Endothelial cell of umbilical vein (primary cell): ENCODE results near the gene AKAP8L. TPM values are rescaled to one million over a fixed set of nuclear protein-coding genes. Genes with fewer than 3 reads are reported as not detected.

Source experiments
- BruUV-seq: library from RNA; stranded (reverse); fragments of 400-500 nt; replicated peaks from 2 replicates; lab custom pipeline; 2021; lab: Mats Ljungman, UMichigan
- CTCF ChIA-PET: fragments of 300-600, 350-600 bp; sonication (Branson Sonifier 250); formaldehyde crosslinking; loops from one replicate; lab custom pipeline; 2021; ENCODE audit warnings: antibody characterized with exemption, inconsistent platforms; lab: Charles Lee
- POLR2A ChIA-PET: fragments of 300-600, 350-600 bp; sonication (Branson Sonifier 250); formaldehyde crosslinking; loops from one replicate; lab custom pipeline; 2021; ENCODE audit warnings: antibody characterized with exemption, inconsistent platforms; lab: Charles Lee
- DNase-seq: peaks from one replicate; pipeline ENCODE4 v3.0.0-alpha.2; 2011; ENCODE audit warnings: low read depth, low spot score
- FAIRE-seq: peaks from 2 replicates; lab custom pipeline; 2011; peaks lifted over from hg19 to GRCh38; lab: Jason Lieb, UNC
- H2AFZ ChIP-seq: 2 replicates; pipeline ENCODE4 v1.6.0; 2012; ENCODE audit warnings: low read depth, low read length, control low read depth, inconsistent platforms
- H3K27ac ChIP-seq: 2 replicates; pipeline ENCODE4 v1.5.1; 2011; ENCODE audit warnings: low read depth, mild to moderate bottlenecking, control low read depth, low read length, moderate library complexity; ENCODE audit not compliant: insufficient read depth
- H3K27me3 ChIP-seq, 2 experiments: 2 replicates each; pipeline versions ENCODE4 v1.6.0 to v1.6.1; 2011; ENCODE audit warnings: low read length in 2 of 2, mixed read lengths in 1 of 2; ENCODE audit not compliant: control insufficient read depth in 2 of 2, insufficient read depth in 2 of 2
- H3K36me3 ChIP-seq, 2 experiments: 2 replicates in 1 of 2; 3 replicates in 1 of 2; pipeline ENCODE4 v1.5.1; 2011; ENCODE audit warnings: low read length in 2 of 2, mild to moderate bottlenecking in 1 of 2, moderate library complexity in 1 of 2; ENCODE audit not compliant: control insufficient read depth in 2 of 2, insufficient read depth in 2 of 2; ENCODE audit errors: extremely low read depth in 1 of 2
- H3K4me1 ChIP-seq: 3 replicates; pipeline ENCODE4 v1.5.1; 2011; ENCODE audit warnings: mild to moderate bottlenecking, low read length; ENCODE audit not compliant: control insufficient read depth, insufficient read depth; ENCODE audit errors: extremely low read depth
- H3K4me2 ChIP-seq: 2 replicates; pipeline ENCODE4 v1.6.1; 2011; ENCODE audit warnings: low read length, control low read depth, mixed read lengths; ENCODE audit not compliant: insufficient read depth
- H3K4me3 ChIP-seq, 3 experiments: fragments of 200-600 bp in 1 of 3; sonication (generic), shearing (Covaris generic) in 1 of 3; replicated peaks in 1 of 3; 2 replicates each; pipeline ENCODE4 v1.5.1; 2011 to 2016; ENCODE audit warnings: control low read depth in 3 of 3, low read length in 3 of 3, mild to moderate bottlenecking in 2 of 3, inconsistent platforms in 1 of 3, low read depth in 1 of 3, moderate library complexity in 1 of 3; ENCODE audit not compliant: insufficient read depth in 1 of 3
- H3K79me2 ChIP-seq: 2 replicates; pipeline ENCODE4 v1.6.0; 2012; ENCODE audit warnings: low read length, inconsistent platforms; ENCODE audit not compliant: control insufficient read depth, insufficient read depth
- H3K9ac ChIP-seq: replicated peaks from 2 replicates; pipeline ENCODE3; 2011; ENCODE audit warnings: low read length, control low read depth; ENCODE audit not compliant: insufficient read depth; ENCODE audit errors: extremely low read depth
- H3K9me1 ChIP-seq: replicated peaks from 3 replicates; pipeline ENCODE4 v1.6.0; 2011; ENCODE audit warnings: mild to moderate bottlenecking, low read length; ENCODE audit not compliant: control insufficient read depth, insufficient read depth; ENCODE audit errors: extremely low read depth
- H3K9me3 ChIP-seq: replicated peaks from 2 replicates; pipeline ENCODE4 v1.5.1; 2012; ENCODE audit warnings: low read length, inconsistent platforms; ENCODE audit not compliant: control insufficient read depth, insufficient read depth
- H4K20me1 ChIP-seq: replicated peaks from 2 replicates; pipeline ENCODE3; 2011; ENCODE audit warnings: mild to moderate bottlenecking, low read length; ENCODE audit not compliant: control insufficient read depth, insufficient read depth; ENCODE audit errors: extremely low read depth
- CTCF ChIP-seq, 2 donors: IDR thresholded peaks; 1 replicate in 1 of 2; 2 replicates in 1 of 2; pipeline ENCODE4 v1.5.1; 2011; ENCODE audit warnings: low read length in 2 of 2, mild to moderate bottlenecking in 2 of 2, moderate library complexity in 2 of 2, control low read depth in 1 of 2, inconsistent platforms in 1 of 2, low read depth in 1 of 2; ENCODE audit not compliant: insufficient read depth in 1 of 2; ENCODE audit errors: extremely low read depth in 1 of 2
- EZH2 ChIP-seq: IDR thresholded peaks from 2 replicates; pipeline ENCODE4 v1.6.1; 2012; ENCODE audit warnings: borderline replicate concordance, low read depth, mild to moderate bottlenecking, moderate library complexity, low read length, inconsistent platforms; ENCODE audit not compliant: severe bottlenecking
- FOS ChIP-seq: IDR thresholded peaks from 2 replicates; pipeline ENCODE4 v1.6.1; 2011; ENCODE audit warnings: mild to moderate bottlenecking, low read length, moderate library complexity, borderline replicate concordance; ENCODE audit not compliant: insufficient read depth
- GATA2 ChIP-seq: IDR thresholded peaks from 2 replicates; pipeline ENCODE4 v1.7.0; 2011; ENCODE audit warnings: low read depth, mild to moderate bottlenecking, moderate library complexity, mixed read lengths, low read length; ENCODE audit not compliant: insufficient read length, insufficient read depth
- JUN ChIP-seq: IDR thresholded peaks from 2 replicates; pipeline ENCODE4 v1.6.1; 2011; ENCODE audit warnings: borderline replicate concordance, low read depth; ENCODE audit not compliant: insufficient read length, insufficient read depth
- MYC ChIP-seq: IDR thresholded peaks from one replicate; pipeline ENCODE4 v1.6.1; 2011; ENCODE audit warnings: mild to moderate bottlenecking, low read depth, low read length
- POLR2A ChIP-seq: IDR thresholded peaks from 2 replicates; pipeline ENCODE4 v1.6.1; 2012; ENCODE audit warnings: low read depth, mild to moderate bottlenecking, control low read depth, low read length
- POLR2AphosphoS5 ChIP-seq: IDR thresholded peaks from 2 replicates; pipeline ENCODE4 v1.6.1; 2012; ENCODE audit warnings: low read depth, mild to moderate bottlenecking, control low read depth, low read length, moderate library complexity; ENCODE audit not compliant: insufficient read depth
- dilution Hi-C: fragments of 300-500 bp; cut with MboI; formaldehyde crosslinking; loops from one replicate; pipeline ENCODE4 v1.15.0; 2019; ENCODE audit warnings: low sequenced_read_pairs; ENCODE audit not compliant: extremely low pct_ligation_motif_present
- intact Hi-C: fragments of 100-400 bp; cut with micrococcal nuclease; formaldehyde crosslinking; loops from one replicate; pipeline ENCODE4 v1.10.0; 2022
- polyA plus RNA-seq, 4 experiments: library from polyadenylated mRNA; depleted of rRNA in 3 of 4; stranded (reverse) in 3 of 4; unstranded in 1 of 4; fragments of >200 nt; gene quantifications; 2 replicates each; pipeline versions ENCODE4 v1.2.1 to v1.2.3, GENCODE V29; 2011 to 2012; ENCODE audit warnings: missing spikeins in 1 of 4
- total RNA-seq: library from RNA; stranded (reverse); gene quantifications from 2 replicates; pipeline ENCODE4 v1.2.3, GENCODE V29; 2021
- TF ChIP-seq, protein P1 (sequence below): IDR thresholded peaks from 2 replicates; pipeline ENCODE4 v1.6.1; 2011; ENCODE audit not compliant: insufficient read depth, insufficient read length

The AKAP8L gene
- total and polyA plus RNA-seq, 2 donors (not counting 3 experiments of a cell fraction or from before 2014, with no cell fraction given) = 63.9 to 99.6 TPM

DNA sequence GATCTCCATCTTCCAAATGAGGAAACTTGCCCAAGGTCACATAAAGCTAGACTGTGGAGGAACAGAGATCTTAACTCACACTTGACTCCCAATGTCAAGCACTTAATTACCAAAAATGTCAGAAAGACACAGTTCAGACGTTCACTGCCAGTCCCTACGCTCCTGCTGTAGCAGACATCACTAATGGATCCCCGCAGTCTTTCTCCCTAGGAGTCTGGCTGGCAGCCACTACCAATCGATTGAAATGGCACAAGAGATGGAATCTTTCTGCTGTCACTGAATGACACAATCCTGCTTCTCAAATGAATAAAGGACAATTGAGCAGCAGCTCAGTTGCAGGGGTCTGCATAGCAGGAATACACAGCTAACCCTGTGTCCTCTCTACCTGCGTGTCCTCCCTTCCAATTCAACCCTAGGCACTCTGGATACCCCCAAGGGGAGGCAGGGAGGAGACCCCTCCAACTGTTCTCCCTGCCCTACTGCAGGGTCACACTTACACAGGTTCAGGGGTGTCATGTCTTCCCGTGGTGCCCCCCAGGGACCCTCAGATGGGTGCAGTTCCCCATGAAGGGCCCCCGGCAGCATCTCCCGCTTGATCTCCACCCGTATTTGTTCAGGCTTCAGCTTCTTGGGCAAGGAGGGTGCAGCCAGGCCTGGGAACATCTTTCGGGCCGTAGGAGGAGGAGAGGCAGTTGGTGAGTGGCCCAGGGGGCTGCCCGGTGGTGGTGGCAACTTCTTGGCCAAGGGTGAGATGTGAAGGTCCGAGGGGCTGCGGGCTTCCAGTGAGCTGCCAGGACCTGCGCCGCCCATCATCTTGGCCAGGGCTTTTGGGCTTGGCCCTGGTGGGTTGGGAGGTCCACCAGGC is 7.9 kb upstream of the AKAP8L start:
- FAIRE-seq = no peak
- peaks cover 8% of the 10 kb centered on the region for H3K4me1 ChIP-seq

More for the DNA sequence above, 7.9 kb upstream of the AKAP8L start:
- Histone ChIP-seq H3K4me2 (no peak overlapping the region), H3K27ac (no peak overlapping the region), H3K36me3 (peaks cover 10 to 56% of the 10 kb centered on the region in 2 experiments), H3K9me3 (no peaks in the 10 kb centered on the region), H3K27me3 (no peaks in the 10 kb centered on the region), H4K20me1 (no peaks in the 10 kb centered on the region), H3K9me1 (no peaks in the 10 kb centered on the region), H2AFZ (no peak overlapping the region), H3K9ac (no peak overlapping the region), H3K79me2 (peaks cover 40% of the 10 kb centered on the region), H3K4me3 (no peak overlapping the region)
- intact Hi-C loops = no loop called here
- dilution Hi-C loops = no loop called here
- BruUV-seq = no TSS peak
- CTCF ChIA-PET = no interaction called here
- no peak for TF ChIP-seq GATA2
- no peak for TF ChIP-seq POLR2A
- TF ChIP-seq, protein P1, sequence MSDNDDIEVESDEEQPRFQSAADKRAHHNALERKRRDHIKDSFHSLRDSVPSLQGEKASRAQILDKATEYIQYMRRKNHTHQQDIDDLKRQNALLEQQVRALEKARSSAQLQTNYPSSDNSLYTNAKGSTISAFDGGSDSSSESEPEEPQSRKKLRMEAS = no peak
- no peak for TF ChIP-seq CTCF (IDR thresholded peaks at IDR 0.05; ENCODE audit: extremely low read depth in 1 of 2, insufficient read depth in 1 of 2, low read depth in 1 of 2, low read length in 2 of 2)
- TF ChIP-seq JUN = no peak
- no peak for TF ChIP-seq MYC
- TF ChIP-seq POLR2AphosphoS5 = no peak
- TF ChIP-seq FOS = no peak
- TF ChIP-seq EZH2 = no peak
- POLR2A ChIA-PET = interaction anchor here (0.6 kb wide), 1 partner anchor 46 kb away, joined by 5 read pairs; no protein-coding TSS in a partner anchor
- no peak for DNase-seq
